Ascending aorta (tissue), 2 donors: ENCODE data around the gene PITPNM3. TPM values are rescaled to one million over a fixed set of nuclear protein-coding genes. Genes with fewer than 3 reads are reported as not detected.

Source experiments
- DNase-seq, 2 donors: peaks; one replicate each; pipeline ENCODE4 v3.0.0-alpha.2; 2019; ENCODE audit warnings: low spot score in 2 of 2
- H3K27ac ChIP-seq, 2 donors: fragments of 200-600 bp; sonication (generic); one replicate each; pipeline ENCODE4 v1.5.1; 2016 to 2017; ENCODE audit warnings: mild to moderate bottlenecking in 1 of 2
- H3K27me3 ChIP-seq: fragments of 200-600 bp; sonication (generic); one replicate; pipeline ENCODE4 v1.5.1; 2017
- H3K36me3 ChIP-seq, 2 donors: fragments of 200-600 bp; sonication (generic); one replicate each; pipeline ENCODE4 v1.5.1; 2016
- H3K4me1 ChIP-seq, 2 donors: fragments of 200-600 bp; sonication (generic); one replicate each; pipeline ENCODE4 v1.5.1; 2016 to 2017; ENCODE audit warnings: mild to moderate bottlenecking in 1 of 2
- H3K4me3 ChIP-seq, 2 donors: fragments of 200-600 bp; sonication (generic); one replicate each; pipeline ENCODE4 v1.5.1; 2016 to 2017; ENCODE audit warnings: mild to moderate bottlenecking in 1 of 2
- H3K9me3 ChIP-seq, 2 donors: fragments of 200-600 bp; sonication (generic); one replicate each; pipeline ENCODE4 v1.5.1; 2016
- intact Hi-C: fragments of 100-400 bp; cut with DNase I; formaldehyde crosslinking; loops from one replicate; pipeline ENCODE4 v1.15.1; 2023
- total RNA-seq: library from RNA; depleted of rRNA; stranded (reverse); fragments of >200 nt; gene quantifications from one replicate; pipeline ENCODE4 v1.1.0, GENCODE V29; 2016
- TF ChIP-seq, protein P1 (sequence below), 3 experiments: fragments of 200-600 bp in 2 of 3; fragments of 450-650 bp in 1 of 3; sonication (generic) in 2 of 3; IDR thresholded peaks; one replicate each; pipeline ENCODE4 v1.5.1; 2016 to 2019; ENCODE audit warnings: antibody characterized with exemption in 3 of 3, mild to moderate bottlenecking in 1 of 3, moderate library complexity in 1 of 3

PITPNM3 gene
- total RNA-seq, 1 donor from 2014 or later: 10.4 TPM

DNA sequence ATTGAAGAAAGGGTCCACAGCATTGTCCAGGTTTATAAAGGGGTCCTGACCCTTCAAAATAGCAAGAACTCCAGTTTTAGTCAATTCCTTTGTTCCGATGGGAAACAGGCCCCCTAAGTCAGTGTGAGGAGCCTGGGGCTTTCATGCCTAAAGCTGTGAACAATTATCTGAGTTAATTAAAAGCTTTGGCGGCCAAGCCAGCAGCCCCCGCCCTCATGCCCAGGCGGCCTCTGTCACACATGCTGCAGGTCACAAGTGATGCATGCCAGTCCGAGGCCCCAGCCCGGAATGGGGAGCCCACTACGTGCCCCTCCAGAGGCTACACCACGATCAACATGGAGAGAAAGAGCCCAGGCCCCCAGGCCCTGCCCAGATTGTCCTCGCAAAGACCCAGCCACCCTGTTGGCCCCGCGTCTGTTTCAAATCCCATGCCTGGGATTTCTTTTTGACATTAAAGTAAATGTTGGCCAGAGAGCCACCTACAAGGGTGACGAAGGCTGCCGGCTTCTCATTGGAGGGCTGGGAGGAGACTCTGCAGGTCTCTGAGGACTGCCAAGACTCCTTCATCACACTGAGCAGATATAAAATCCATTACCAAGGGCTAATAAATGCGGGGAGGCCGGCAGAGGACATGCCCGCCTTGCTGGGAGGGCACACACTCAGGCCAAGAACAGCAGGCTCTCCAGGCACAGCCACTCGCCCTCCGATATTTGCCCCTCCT lies 14.5 kb upstream of the PITPNM3 start:
- TF ChIP-seq, protein P1, sequence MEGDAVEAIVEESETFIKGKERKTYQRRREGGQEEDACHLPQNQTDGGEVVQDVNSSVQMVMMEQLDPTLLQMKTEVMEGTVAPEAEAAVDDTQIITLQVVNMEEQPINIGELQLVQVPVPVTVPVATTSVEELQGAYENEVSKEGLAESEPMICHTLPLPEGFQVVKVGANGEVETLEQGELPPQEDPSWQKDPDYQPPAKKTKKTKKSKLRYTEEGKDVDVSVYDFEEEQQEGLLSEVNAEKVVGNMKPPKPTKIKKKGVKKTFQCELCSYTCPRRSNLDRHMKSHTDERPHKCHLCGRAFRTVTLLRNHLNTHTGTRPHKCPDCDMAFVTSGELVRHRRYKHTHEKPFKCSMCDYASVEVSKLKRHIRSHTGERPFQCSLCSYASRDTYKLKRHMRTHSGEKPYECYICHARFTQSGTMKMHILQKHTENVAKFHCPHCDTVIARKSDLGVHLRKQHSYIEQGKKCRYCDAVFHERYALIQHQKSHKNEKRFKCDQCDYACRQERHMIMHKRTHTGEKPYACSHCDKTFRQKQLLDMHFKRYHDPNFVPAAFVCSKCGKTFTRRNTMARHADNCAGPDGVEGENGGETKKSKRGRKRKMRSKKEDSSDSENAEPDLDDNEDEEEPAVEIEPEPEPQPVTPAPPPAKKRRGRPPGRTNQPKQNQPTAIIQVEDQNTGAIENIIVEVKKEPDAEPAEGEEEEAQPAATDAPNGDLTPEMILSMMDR (IDR thresholded peaks at IDR 0.05): no peak
- H3K4me1 ChIP-seq: no peaks in the 10 kb centered on the region
- no peak overlapping the region for H3K27ac ChIP-seq
- intact Hi-C loops: no loop called here
- H3K4me3 ChIP-seq: no peak overlapping the region
- H3K36me3 ChIP-seq: no peaks in the 10 kb centered on the region
- no peaks in the 10 kb centered on the region for H3K9me3 ChIP-seq
- DNase-seq: no peak
- H3K27me3 ChIP-seq: no peaks in the 10 kb centered on the region

DNA sequence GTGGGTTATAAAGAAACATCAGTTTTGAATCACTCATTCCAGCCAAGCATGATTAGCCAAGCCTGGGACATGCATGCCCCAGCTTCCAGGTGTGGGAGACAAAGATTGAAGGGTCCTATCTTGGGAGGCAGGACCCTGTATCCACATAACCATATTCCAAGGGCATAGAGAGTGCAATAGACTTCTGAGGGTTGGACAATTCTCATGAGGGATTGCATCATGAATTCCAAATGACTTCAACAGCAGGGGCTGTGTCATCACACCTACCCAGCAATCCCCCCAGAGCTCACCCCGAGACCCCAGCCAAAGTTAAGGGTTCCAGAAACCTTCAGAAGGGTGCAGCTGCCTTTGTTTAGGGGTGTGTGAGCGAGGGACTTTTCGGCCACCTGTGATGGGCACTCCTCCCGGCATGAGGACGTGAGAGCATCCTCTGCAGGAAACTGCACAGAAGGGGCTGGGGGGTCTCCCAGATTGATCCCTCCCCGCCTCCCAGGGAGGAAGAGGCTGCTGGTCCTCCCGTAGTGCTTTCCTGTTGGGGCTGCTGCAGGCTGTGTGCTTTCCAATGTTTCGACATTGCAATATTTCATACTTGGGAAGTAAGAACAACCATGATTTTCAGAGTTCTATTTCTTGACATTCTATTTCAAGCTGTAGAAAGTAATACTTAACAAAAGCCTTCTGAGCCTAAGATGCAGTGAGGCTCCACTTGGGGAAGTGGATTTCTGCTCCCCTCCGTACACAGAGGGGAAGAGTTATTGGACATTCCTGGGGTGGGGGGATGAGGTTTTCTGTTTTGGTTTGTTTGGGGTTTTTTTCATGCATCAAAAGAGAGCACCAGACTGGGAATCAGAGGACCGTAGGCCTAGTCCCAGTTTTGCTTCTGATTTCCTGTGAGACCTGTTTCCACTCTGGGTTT lies 13.3 kb upstream of the PITPNM3 start:
- TF ChIP-seq, protein P1 (IDR thresholded peaks at IDR 0.05): no peak
- H3K27me3 ChIP-seq: no peaks in the 10 kb centered on the region
- intact Hi-C loops: no loop called here
- DNase-seq: no peak
- no peaks in the 10 kb centered on the region for H3K4me1 ChIP-seq
- no peaks in the 10 kb centered on the region for H3K36me3 ChIP-seq
- H3K27ac ChIP-seq: no peak overlapping the region
- H3K4me3 ChIP-seq: no peak overlapping the region
- H3K9me3 ChIP-seq: no peaks in the 10 kb centered on the region

DNA sequence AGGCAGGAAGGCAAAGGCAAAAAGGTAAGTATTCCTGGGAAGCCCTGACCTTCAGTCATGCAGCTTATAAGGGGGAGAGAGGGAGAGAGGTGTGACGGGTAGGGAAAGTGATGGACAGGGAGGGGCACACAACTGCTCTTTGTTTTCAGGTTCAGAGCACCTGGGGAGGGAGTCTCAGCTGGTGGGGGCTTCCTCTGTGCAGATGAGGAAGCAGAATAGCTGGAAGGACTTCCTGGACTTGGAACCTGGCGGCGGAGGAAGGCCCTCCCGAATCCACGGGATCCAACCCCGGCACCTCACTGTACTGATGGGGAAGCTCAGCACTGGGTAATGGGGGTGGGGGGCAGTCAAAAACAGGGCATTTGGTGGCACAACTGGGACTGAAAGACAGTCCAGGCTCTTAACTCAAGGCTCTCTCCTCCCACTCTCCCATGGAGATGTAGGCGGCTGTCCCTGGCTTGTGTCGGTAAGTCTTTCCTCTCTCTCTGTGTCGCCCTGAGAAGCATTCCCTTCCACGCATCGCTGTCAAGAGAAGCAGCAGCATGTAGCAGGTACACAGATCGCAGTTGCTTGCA lies 11.9 kb upstream of the PITPNM3 start:
- H3K9me3 ChIP-seq: no peaks in the 10 kb centered on the region
- no peaks in the 10 kb centered on the region for H3K36me3 ChIP-seq
- TF ChIP-seq, protein P1 (IDR thresholded peaks at IDR 0.05): no peak
- intact Hi-C loops: no loop called here
- no peak for DNase-seq
- H3K4me3 ChIP-seq: no peak overlapping the region
- no peak overlapping the region for H3K27ac ChIP-seq
- no peaks in the 10 kb centered on the region for H3K4me1 ChIP-seq
- no peaks in the 10 kb centered on the region for H3K27me3 ChIP-seq

GRCh38 chr17:6567528-6568183 lies 11.3 kb upstream of the PITPNM3 start:
- DNase-seq: no peak
- H3K36me3 ChIP-seq: no peaks in the 10 kb centered on the region
- intact Hi-C loops: no loop called here
- no peak overlapping the region for H3K27ac ChIP-seq
- no peaks in the 10 kb centered on the region for H3K4me1 ChIP-seq
- H3K4me3 ChIP-seq: no peak overlapping the region
- H3K9me3 ChIP-seq: no peaks in the 10 kb centered on the region
- TF ChIP-seq, protein P1 (IDR thresholded peaks at IDR 0.05): no peak
- H3K27me3 ChIP-seq: no peaks in the 10 kb centered on the region

DNA sequence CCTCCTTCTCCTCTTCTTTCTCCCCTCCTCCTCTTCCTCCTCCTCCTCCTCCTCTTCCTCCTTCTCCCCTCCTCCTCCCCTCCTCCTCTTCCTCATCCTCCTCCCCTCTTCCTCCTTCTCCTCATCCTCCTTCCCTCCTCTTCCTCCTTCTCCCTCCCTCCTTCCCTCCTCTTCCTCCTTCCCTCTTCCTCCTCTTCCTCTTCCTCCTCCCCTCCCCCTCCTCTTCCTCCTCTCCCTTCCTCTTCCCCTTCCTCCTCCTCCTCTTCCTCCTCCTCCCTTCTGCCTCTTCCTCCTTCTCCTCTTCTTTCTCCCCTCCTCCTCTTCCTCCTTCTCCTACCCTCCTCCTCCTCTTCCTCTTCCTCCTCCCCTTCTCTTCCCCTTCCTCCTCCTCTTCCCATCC lies 5.1 kb upstream of the PITPNM3 start:
- no peaks in the 10 kb centered on the region for H3K36me3 ChIP-seq
- H3K9me3 ChIP-seq: no peaks in the 10 kb centered on the region
- no peaks in the 10 kb centered on the region for H3K27me3 ChIP-seq
- H3K4me3 ChIP-seq: no peak overlapping the region
- TF ChIP-seq, protein P1 (IDR thresholded peaks at IDR 0.05): no peak
- no peak overlapping the region for H3K27ac ChIP-seq
- H3K4me1 ChIP-seq: no peaks in the 10 kb centered on the region
- intact Hi-C loops: no loop called here
- no peak for DNase-seq
